ENCODE data around the gene KEAP1.

The KEAP1 gene

DNA sequence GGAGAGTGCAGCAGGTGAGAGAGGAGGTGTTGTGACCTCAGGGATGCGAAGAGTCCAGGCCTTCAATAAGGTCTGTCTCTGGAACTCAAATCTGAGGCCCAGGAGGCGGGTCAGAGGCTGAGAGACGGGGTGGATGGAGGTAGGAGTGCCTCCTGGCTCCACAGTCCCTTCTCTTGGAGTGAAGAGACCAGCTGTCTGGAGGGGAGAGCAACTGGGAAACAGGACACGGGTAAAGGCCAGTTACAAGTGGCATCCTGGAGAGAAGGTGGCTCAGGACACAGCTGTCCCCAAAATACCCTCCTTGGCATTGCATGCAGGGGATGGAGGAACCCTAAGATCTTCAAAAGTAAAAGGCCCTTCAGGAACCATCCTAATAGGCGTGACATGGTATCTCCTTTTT, 63.6 kb downstream of the KEAP1 start:
- no peak for DNase-seq
